Neuronal stem cell (in vitro differentiated cells): ENCODE measurements around the gene HIVEP2.

Experiments
- DNase-seq: peaks from one replicate; pipeline ENCODE4 v3.0.0-alpha.2; 2013; ENCODE audit warnings: low spot score
- H2AFZ ChIP-seq: one replicate; pipeline ENCODE4 v1.6.1; 2013; ENCODE audit warnings: mild to moderate bottlenecking, low read length, inconsistent platforms
- H2AK5ac ChIP-seq: 2 replicates; pipeline ENCODE4 v1.6.1; 2013; ENCODE audit warnings: low read depth, mild to moderate bottlenecking, inconsistent platforms, low read length, moderate library complexity, mixed read lengths
- H2BK120ac ChIP-seq: 2 replicates; pipeline ENCODE4 v1.6.1; 2013; ENCODE audit warnings: low read depth, mild to moderate bottlenecking, inconsistent platforms, low read length, moderate library complexity, mixed read lengths
- H2BK12ac ChIP-seq: one replicate; pipeline ENCODE4 v1.6.1; 2013; ENCODE audit warnings: low read length, inconsistent platforms
- H2BK15ac ChIP-seq: 2 replicates; pipeline ENCODE4 v1.6.1; 2013; ENCODE audit warnings: mild to moderate bottlenecking, low read length, inconsistent platforms, mixed read lengths
- H2BK5ac ChIP-seq: one replicate; pipeline ENCODE4 v1.6.1; 2013; ENCODE audit warnings: inconsistent platforms, mild to moderate bottlenecking, low read length, moderate library complexity
- H3K14ac ChIP-seq: one replicate; pipeline ENCODE4 v1.6.1; 2013; ENCODE audit warnings: low read length, inconsistent platforms
- H3K18ac ChIP-seq: 2 replicates; pipeline ENCODE4 v1.6.1; 2013; ENCODE audit warnings: low read length, inconsistent platforms
- H3K23ac ChIP-seq: 2 replicates; pipeline ENCODE4 v1.6.1; 2013; ENCODE audit warnings: low read depth, mild to moderate bottlenecking, mixed read lengths, low read length, inconsistent platforms; ENCODE audit not compliant: poor library complexity
- H3K27ac ChIP-seq: replicated peaks from 3 replicates; pipeline ENCODE4 v1.5.1; 2013; ENCODE audit warnings: low read length, inconsistent platforms
- H3K27me3 ChIP-seq, 3 experiments: 2 replicates each; pipeline ENCODE4 v1.6.1; 2013; ENCODE audit warnings: low read length in 3 of 3, mild to moderate bottlenecking in 2 of 3, inconsistent platforms in 1 of 3, low read depth in 1 of 3, mixed read lengths in 1 of 3, moderate library complexity in 1 of 3; ENCODE audit not compliant: control insufficient read depth in 3 of 3, insufficient read depth in 3 of 3
- H3K36me3 ChIP-seq, 2 donors: replicated peaks in 1 of 2; 2 replicates each; pipeline ENCODE4 v1.6.1; 2013; ENCODE audit warnings: low read length in 2 of 2; ENCODE audit not compliant: control insufficient read depth in 2 of 2, insufficient read depth in 2 of 2
- H3K4ac ChIP-seq: 2 replicates; pipeline ENCODE4 v1.6.1; 2013; ENCODE audit warnings: inconsistent platforms, mild to moderate bottlenecking, low read length, moderate library complexity
- H3K4me1 ChIP-seq, 2 donors: 1 replicate in 1 of 2; 2 replicates in 1 of 2; pipeline ENCODE4 v1.6.1; 2013; ENCODE audit warnings: low read length in 2 of 2, low read depth in 1 of 2; ENCODE audit not compliant: control insufficient read depth in 2 of 2, insufficient read depth in 1 of 2
- H3K4me2 ChIP-seq: one replicate; pipeline ENCODE4 v1.6.1; 2013; ENCODE audit warnings: mild to moderate bottlenecking, low read length, inconsistent platforms; ENCODE audit not compliant: insufficient read depth, poor library complexity, severe bottlenecking
- H3K4me3 ChIP-seq, 2 donors: 2 replicates each; pipeline ENCODE4 v1.5.1; 2013; ENCODE audit warnings: low read length in 2 of 2, mild to moderate bottlenecking in 2 of 2, inconsistent platforms in 1 of 2, moderate library complexity in 1 of 2
- H3K79me1 ChIP-seq: one replicate; pipeline ENCODE4 v1.6.1; 2013; ENCODE audit warnings: low read depth, mild to moderate bottlenecking, inconsistent platforms, low read length, moderate library complexity
- H3K9ac ChIP-seq: one replicate; pipeline ENCODE4 v1.6.1; 2013; ENCODE audit warnings: mild to moderate bottlenecking, low read depth, low read length, inconsistent platforms; ENCODE audit not compliant: poor library complexity
- H3K9me3 ChIP-seq, 2 donors: replicated peaks in 1 of 2; 2 replicates each; pipeline versions ENCODE3 to v1.6.1; 2013; ENCODE audit warnings: low read length in 2 of 2, mild to moderate bottlenecking in 2 of 2, inconsistent platforms in 1 of 2, low read depth in 1 of 2, mixed read lengths in 1 of 2, moderate library complexity in 1 of 2; ENCODE audit not compliant: control insufficient read depth in 2 of 2, insufficient read depth in 1 of 2
- H4K8ac ChIP-seq: one replicate; pipeline ENCODE4 v1.6.1; 2013; ENCODE audit warnings: low read depth, mild to moderate bottlenecking, inconsistent platforms, low read length, moderate library complexity
- H4K91ac ChIP-seq: one replicate; pipeline ENCODE4 v1.6.1; 2013; ENCODE audit warnings: low read length, low read depth, mild to moderate bottlenecking, inconsistent platforms; ENCODE audit not compliant: poor library complexity
- WGBS, 2 donors: extraction: QIAGEN DNeasy Blood & Tissue Kit; methylation state at CpG; one replicate each; pipeline ENCODE4 v1.1.7; 2013; ENCODE audit warnings: missing lambda C conversion rate in 2 of 2, mixed read lengths in 1 of 2; ENCODE audit not compliant: insufficient read length in 2 of 2, insufficient replicate concordance in 1 of 2; ENCODE audit errors: extremely low coverage in 2 of 2; 5-methylcytosine and 5-hydroxymethylcytosine counted together

HIVEP2 gene

DNA sequence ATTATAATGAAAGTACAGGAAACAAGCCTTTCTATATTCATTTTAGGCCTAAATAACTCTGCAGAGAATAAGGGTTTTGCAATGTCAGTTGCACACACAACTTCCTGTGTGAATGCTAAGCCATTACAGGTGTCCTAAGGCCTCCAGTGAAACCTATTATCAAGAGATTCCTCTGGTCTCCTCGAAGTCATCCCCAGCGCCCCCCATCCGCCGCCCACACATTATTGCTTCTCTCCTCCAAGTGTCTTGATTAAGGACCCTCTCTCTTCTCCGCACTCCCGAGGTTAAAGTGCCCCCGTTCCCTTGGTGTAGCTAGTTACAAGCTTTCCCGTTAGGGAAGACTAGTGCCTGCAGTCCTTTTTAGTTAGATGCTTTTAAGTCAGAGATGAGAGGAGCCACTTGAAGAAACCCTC, 1.3 kb downstream of the HIVEP2 start:
- H2AK5ac ChIP-seq, result no peak overlapping the region
- H4K91ac ChIP-seq, result no peak overlapping the region
- H2BK12ac ChIP-seq, result no peak overlapping the region
- H3K4me2 ChIP-seq, result peak overlapping the region; percentile 75
- H3K27me3 ChIP-seq, result peaks cover 0 to 17% (median 0%) of the 10 kb centered on the region in 3 experiments
- H3K36me3 ChIP-seq, result no peaks in the 10 kb centered on the region
- no peak overlapping the region for H3K23ac ChIP-seq
- no CpG with 5 or more reads among the region's 8 CpGs for WGBS, 2 donors
- no peak overlapping the region for H3K27ac ChIP-seq
- H2BK5ac ChIP-seq, result no peak overlapping the region
- H3K4me3 ChIP-seq, result peak overlapping the region; percentile 71 to 91
- no peak overlapping the region for H3K9ac ChIP-seq
- no peak overlapping the region for H2BK120ac ChIP-seq
- H4K8ac ChIP-seq, result no peak overlapping the region
- H3K79me1 ChIP-seq, result no peaks in the 10 kb centered on the region
- H3K9me3 ChIP-seq, result no peaks in the 10 kb centered on the region
- peak; percentile 2 for DNase-seq
- H2AFZ ChIP-seq, result peak overlapping the region; percentile 93
- H3K18ac ChIP-seq, result no peak overlapping the region
- H3K4me1 ChIP-seq, result peaks cover 4 to 12% of the 10 kb centered on the region in 2 donors
- peak overlapping the region; percentile 21 for H3K14ac ChIP-seq
- H2BK15ac ChIP-seq, result no peak overlapping the region
- H3K4ac ChIP-seq, result no peak overlapping the region

GRCh38 chr6:142942805-142943227, 2.2 kb downstream of the HIVEP2 start:
- peaks cover 0 to 9% (median 0%) of the 10 kb centered on the region in 3 experiments for H3K27me3 ChIP-seq
- no peak overlapping the region for H3K9ac ChIP-seq
- no peak overlapping the region for H3K23ac ChIP-seq
- H2BK15ac ChIP-seq, result no peak overlapping the region
- H3K14ac ChIP-seq, result no peak overlapping the region
- no peak overlapping the region for H2BK5ac ChIP-seq
- H3K4me2 ChIP-seq, result no peak overlapping the region
- H3K4me1 ChIP-seq, result peaks cover 4 to 8% of the 10 kb centered on the region in 2 donors
- no peaks in the 10 kb centered on the region for H3K9me3 ChIP-seq
- no peak overlapping the region for H3K4ac ChIP-seq
- H2AK5ac ChIP-seq, result no peak overlapping the region
- no peak for DNase-seq
- WGBS, 2 donors, result no CpG with 5 or more reads among the region's 3 CpGs
- H4K91ac ChIP-seq, result no peak overlapping the region
- H3K27ac ChIP-seq, result no peak overlapping the region
- H3K4me3 ChIP-seq, result peak overlapping the region in 1 of 2 donors; percentile 71
- H3K79me1 ChIP-seq, result no peaks in the 10 kb centered on the region
- H2AFZ ChIP-seq, result no peak overlapping the region
- H3K18ac ChIP-seq, result no peak overlapping the region
- H3K36me3 ChIP-seq, result no peaks in the 10 kb centered on the region
- H4K8ac ChIP-seq, result no peak overlapping the region
- no peak overlapping the region for H2BK120ac ChIP-seq
- no peak overlapping the region for H2BK12ac ChIP-seq

- no peak overlapping the region for H3K18ac ChIP-seq
- no peak overlapping the region for H3K4me3 ChIP-seq
- no peak overlapping the region for H2BK12ac ChIP-seq
- no peak overlapping the region for H3K23ac ChIP-seq
- peaks cover 4 to 5% of the 10 kb centered on the region in 2 donors for H3K4me1 ChIP-seq
- no peak overlapping the region for H2BK120ac ChIP-seq
- H3K9me3 ChIP-seq, result no peaks in the 10 kb centered on the region
- no peak overlapping the region for H3K27ac ChIP-seq
- H3K27me3 ChIP-seq, result peaks cover 0 to 4% (median 0%) of the 10 kb centered on the region in 3 experiments
- no peak overlapping the region for H2AFZ ChIP-seq
- no peaks in the 10 kb centered on the region for H3K79me1 ChIP-seq
- no peaks in the 10 kb centered on the region for H3K36me3 ChIP-seq
- no peak overlapping the region for H3K4ac ChIP-seq
- no peak overlapping the region for H2BK5ac ChIP-seq
- H4K8ac ChIP-seq, result no peak overlapping the region
- H2BK15ac ChIP-seq, result no peak overlapping the region
- no peak overlapping the region for H3K4me2 ChIP-seq
- no peak overlapping the region for H4K91ac ChIP-seq
- no peak for DNase-seq
- no peak overlapping the region for H3K9ac ChIP-seq
- no peak overlapping the region for H3K14ac ChIP-seq
- no CpG with 5 or more reads among the region's 1 CpG for WGBS, 2 donors
- no peak overlapping the region for H2AK5ac ChIP-seq
Measured at GRCh38 chr6:142942238-142942637, 2.7 kb downstream of the HIVEP2 start.

DNA sequence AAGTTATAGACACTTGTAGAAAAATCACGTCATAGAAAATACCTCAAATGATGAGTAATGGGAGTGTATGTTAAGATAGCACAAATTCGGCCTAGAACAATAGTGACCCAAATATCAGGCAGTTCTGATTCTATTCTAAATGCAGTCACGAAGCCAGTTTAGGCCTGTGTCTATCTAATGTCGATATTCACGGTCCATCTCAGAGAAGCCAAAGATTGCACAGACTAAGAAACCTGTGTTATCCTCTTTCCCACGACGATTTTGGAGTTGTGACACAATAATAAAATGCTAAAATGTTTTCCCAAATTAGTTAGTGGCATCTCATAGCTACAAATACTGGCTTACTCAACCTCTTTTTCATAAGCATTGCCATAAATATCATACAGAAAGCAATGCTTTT, 4.0 kb downstream of the HIVEP2 start:
- H2AFZ ChIP-seq, result no peak overlapping the region
- no peak overlapping the region for H4K8ac ChIP-seq
- no peak overlapping the region for H3K9ac ChIP-seq
- no peak overlapping the region for H3K18ac ChIP-seq
- H2BK120ac ChIP-seq, result no peak overlapping the region
- no peak overlapping the region for H3K23ac ChIP-seq
- H3K27ac ChIP-seq, result no peak overlapping the region
- H3K4me3 ChIP-seq, result no peak overlapping the region
- no peak for DNase-seq
- no peak overlapping the region for H2AK5ac ChIP-seq
- no peak overlapping the region for H2BK15ac ChIP-seq
- H2BK12ac ChIP-seq, result no peak overlapping the region
- H3K36me3 ChIP-seq, result no peaks in the 10 kb centered on the region
- H3K4ac ChIP-seq, result no peak overlapping the region
- H3K79me1 ChIP-seq, result no peaks in the 10 kb centered on the region
- no peak overlapping the region for H3K4me2 ChIP-seq
- H2BK5ac ChIP-seq, result no peak overlapping the region
- no peaks in the 10 kb centered on the region for H3K27me3 ChIP-seq
- no CpG with 5 or more reads among the region's 7 CpGs for WGBS, 2 donors
- H3K14ac ChIP-seq, result no peak overlapping the region
- no peaks in the 10 kb centered on the region for H3K9me3 ChIP-seq
- H3K4me1 ChIP-seq, result peaks cover 3 to 4% of the 10 kb centered on the region in 2 donors
- H4K91ac ChIP-seq, result no peak overlapping the region
